Measurements from ENCODE around the gene CEP70.

GRCh38 chr3:138468886-138469285 is 125.2 kb downstream of the CEP70 start:
- TF ChIP-seq CTCF (IDR thresholded peaks at IDR 0.05) (no peak), POLR2A (IDR thresholded peaks at IDR 0.05) (no peak)
